ENCODE results near the gene AAK1.

AAK1 gene

GRCh38 chr2:69629921-69630608 is 13.5 kb downstream of the AAK1 start:
- no peak for TF ChIP-seq CTCF (IDR thresholded peaks at IDR 0.05)

GRCh38 chr2:69628325-69629021 is 15.1 kb downstream of the AAK1 start:
- no peak for TF ChIP-seq CTCF (IDR thresholded peaks at IDR 0.05)

- no peak for TF ChIP-seq CTCF (IDR thresholded peaks at IDR 0.05)
Observed at GRCh38 chr2:69625078-69625795, 18.3 kb downstream of the AAK1 start.

- TF ChIP-seq CTCF (IDR thresholded peaks at IDR 0.05): no peak
Observed at GRCh38 chr2:69624611-69625010, 18.9 kb downstream of the AAK1 start.

GRCh38 chr2:69624131-69624530 is 19.4 kb downstream of the AAK1 start:
- TF ChIP-seq CTCF (IDR thresholded peaks at IDR 0.05): no peak

- TF ChIP-seq CTCF (IDR thresholded peaks at IDR 0.05): no peak
Observed at GRCh38 chr2:69623236-69623635, 20.3 kb downstream of the AAK1 start.

GRCh38 chr2:69621440-69621839 is 22.1 kb downstream of the AAK1 start:
- no peak for TF ChIP-seq CTCF (IDR thresholded peaks at IDR 0.05)

Measured in LNCAP (cell line).